Caco-2 (cell line): ENCODE measurements around the gene BLOC1S4. TPM values are rescaled to one million over a fixed set of nuclear protein-coding genes. Genes with fewer than 3 reads are reported as not detected.
A peak's percentile ranks its signal among the peaks of the same experiment; 100 is the strongest.

ENCODE experiments used
- BruUV-seq: library from RNA; stranded (reverse); fragments of 400-500 nt; replicated peaks from 2 replicates; lab custom pipeline; 2021; lab: Mats Ljungman, UMichigan
- CTCF ChIA-PET: fragments of 300-600 bp; sonication (Branson Sonifier 250); formaldehyde crosslinking; loops from one replicate; lab custom pipeline; 2022; ENCODE audit warnings: antibody characterized with exemption; lab: Charles Lee
- POLR2A ChIA-PET: fragments of 300-600 bp; sonication (Branson Sonifier 250); formaldehyde crosslinking; loops from one replicate; lab custom pipeline; 2022; ENCODE audit warnings: antibody characterized with exemption; lab: Charles Lee
- DNase-seq, 2 experiments: peaks; one replicate each; pipeline versions ENCODE4 v3.0.0 to v3.0.0-alpha.2; 2020 to 2022
- H3K27me3 ChIP-seq: replicated peaks from 2 replicates; pipeline ENCODE4 v1.6.0; 2011; ENCODE audit warnings: low read length; ENCODE audit not compliant: control insufficient read depth, insufficient read depth
- H3K36me3 ChIP-seq: 2 replicates; pipeline ENCODE4 v1.5.1; 2011; ENCODE audit warnings: low read length; ENCODE audit not compliant: control insufficient read depth, insufficient read depth
- H3K4me1 ChIP-seq: fragments of 250-450 bp; sonication (Bioruptor Pico); 2 replicates; pipeline ENCODE4 v1.5.1; 2020; ENCODE audit warnings: mild to moderate bottlenecking
- H3K4me3 ChIP-seq: 2 replicates; pipeline ENCODE4 v1.5.1; 2011; ENCODE audit warnings: low read depth, mild to moderate bottlenecking, control low read depth, low read length
- H3K9me3 ChIP-seq: fragments of 250-450 bp; sonication (Bioruptor Pico); 2 replicates; pipeline ENCODE4 v1.5.1; 2020; ENCODE audit warnings: mild to moderate bottlenecking, moderate library complexity
- H3K27ac Mint-ChIP-seq: one replicate; pipeline ENCODE4 v1.8.0; 2022; ENCODE audit warnings: mixed read lengths; ENCODE audit not compliant: unreplicated experiment
- H3K27me3 Mint-ChIP-seq: one replicate; pipeline ENCODE4 v1.8.0; 2022; ENCODE audit warnings: mixed read lengths; ENCODE audit not compliant: insufficient read depth, unreplicated experiment
- H3K36me3 Mint-ChIP-seq: one replicate; pipeline ENCODE4 v1.8.0; 2022; ENCODE audit warnings: mild to moderate bottlenecking, mixed read lengths; ENCODE audit not compliant: insufficient read depth, unreplicated experiment
- H3K4me1 Mint-ChIP-seq: one replicate; pipeline ENCODE4 v1.8.0; 2022; ENCODE audit warnings: low read depth, mixed read lengths; ENCODE audit not compliant: unreplicated experiment
- H3K4me3 Mint-ChIP-seq: one replicate; pipeline ENCODE4 v1.8.0; 2022; ENCODE audit warnings: mild to moderate bottlenecking, moderate library complexity, mixed read lengths; ENCODE audit not compliant: unreplicated experiment
- H3K9me3 Mint-ChIP-seq: one replicate; pipeline ENCODE4 v1.8.0; 2022; ENCODE audit warnings: mixed read lengths; ENCODE audit not compliant: unreplicated experiment
- intact Hi-C: fragments of 100-400 bp; cut with micrococcal nuclease; formaldehyde crosslinking; loops from one replicate; pipeline ENCODE4 v1.10.0; 2022; ENCODE audit not compliant: unreplicated experiment
- total RNA-seq: library from RNA; stranded (reverse); gene quantifications from 2 replicates; pipeline ENCODE4 v1.2.3, GENCODE V29; 2022
- TF ChIP-seq, protein P1 (sequence below), 2 experiments: fragments of 200-600 bp in 1 of 2; IDR thresholded peaks; 1 replicate in 1 of 2; 2 replicates in 1 of 2; pipeline versions ENCODE4 v1.5.1 to v1.8.0; 2011 to 2022; ENCODE audit warnings: antibody characterized with exemption in 1 of 2, control low read depth in 1 of 2, inconsistent platforms in 1 of 2, low read depth in 1 of 2, low read length in 1 of 2, mild to moderate bottlenecking in 1 of 2, moderate library complexity in 1 of 2; ENCODE audit not compliant: insufficient read depth in 1 of 2, severe bottlenecking in 1 of 2, unreplicated experiment in 1 of 2

The BLOC1S4 gene
- total RNA-seq, 1 experiment from 2014 or later = 17.2 TPM

- Histone ChIP-seq H3K4me3 (no peak overlapping the region), H3K36me3 (no peaks in the 10 kb centered on the region), H3K4me1 (peaks cover 53% of the 10 kb centered on the region), H3K27me3 (no peaks in the 10 kb centered on the region), H3K9me3 (no peaks in the 10 kb centered on the region)
- POLR2A ChIA-PET = interaction anchor here (0.6 to 2.0 kb wide), 2 partner anchors 16 to 303 kb away, joined by 3 to 6 read pairs; a partner anchor contains a TSS
- TF ChIP-seq, protein P1, sequence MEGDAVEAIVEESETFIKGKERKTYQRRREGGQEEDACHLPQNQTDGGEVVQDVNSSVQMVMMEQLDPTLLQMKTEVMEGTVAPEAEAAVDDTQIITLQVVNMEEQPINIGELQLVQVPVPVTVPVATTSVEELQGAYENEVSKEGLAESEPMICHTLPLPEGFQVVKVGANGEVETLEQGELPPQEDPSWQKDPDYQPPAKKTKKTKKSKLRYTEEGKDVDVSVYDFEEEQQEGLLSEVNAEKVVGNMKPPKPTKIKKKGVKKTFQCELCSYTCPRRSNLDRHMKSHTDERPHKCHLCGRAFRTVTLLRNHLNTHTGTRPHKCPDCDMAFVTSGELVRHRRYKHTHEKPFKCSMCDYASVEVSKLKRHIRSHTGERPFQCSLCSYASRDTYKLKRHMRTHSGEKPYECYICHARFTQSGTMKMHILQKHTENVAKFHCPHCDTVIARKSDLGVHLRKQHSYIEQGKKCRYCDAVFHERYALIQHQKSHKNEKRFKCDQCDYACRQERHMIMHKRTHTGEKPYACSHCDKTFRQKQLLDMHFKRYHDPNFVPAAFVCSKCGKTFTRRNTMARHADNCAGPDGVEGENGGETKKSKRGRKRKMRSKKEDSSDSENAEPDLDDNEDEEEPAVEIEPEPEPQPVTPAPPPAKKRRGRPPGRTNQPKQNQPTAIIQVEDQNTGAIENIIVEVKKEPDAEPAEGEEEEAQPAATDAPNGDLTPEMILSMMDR (IDR thresholded peaks at IDR 0.05; ENCODE audit: insufficient read depth in 1 of 2, low read depth in 1 of 2, low read length in 1 of 2, severe bottlenecking in 1 of 2, unreplicated experiment in 1 of 2) = no peak
- peaks cover 52% of the 10 kb centered on the region for H3K4me1 Mint-ChIP-seq
- DNase-seq = no peak
- H3K4me3 Mint-ChIP-seq = peak overlapping the region; percentile 64
- peaks cover 27% of the 10 kb centered on the region for H3K36me3 Mint-ChIP-seq
- no TSS peak for BruUV-seq
- no peaks in the 10 kb centered on the region for H3K9me3 Mint-ChIP-seq
- intact Hi-C loops = loop anchor here (1.0 to 10.0 kb wide), 3 partner anchors 15 to 65 kb away; partner anchors contain the start of gene MRFAP1
- CTCF ChIA-PET = interaction anchor here (0.6 to 4.5 kb wide), 4 partner anchors 9 to 348 kb away, joined by 3 to 60 read pairs (median 4); a partner anchor contains a TSS
- H3K27ac Mint-ChIP-seq = peak overlapping the region; percentile 94
- H3K27me3 Mint-ChIP-seq = no peaks in the 10 kb centered on the region
These were observed 26.4 kb upstream of the BLOC1S4 start for GRCh38 chr4:6689506-6689960.

DNA sequence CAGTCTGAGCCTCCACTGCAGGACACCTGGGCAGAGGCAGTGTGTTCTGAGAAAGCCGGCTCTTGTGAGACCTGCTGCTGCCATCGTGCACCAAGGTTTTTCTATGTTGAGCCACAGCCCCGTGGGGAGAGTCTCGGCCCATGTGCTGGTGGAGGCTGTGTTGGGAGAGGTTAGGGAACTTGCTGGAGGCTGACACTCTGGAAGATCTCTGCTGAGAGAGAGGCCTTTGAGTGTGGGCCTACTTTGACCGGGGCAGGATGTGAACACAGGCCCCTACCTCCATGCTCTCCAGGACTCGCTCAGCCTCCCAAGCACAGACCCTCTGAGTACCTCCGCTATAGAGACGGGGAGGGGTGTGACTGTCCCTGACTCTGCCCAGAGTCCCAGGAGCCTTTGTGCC lies 23.6 kb upstream of the BLOC1S4 start:
- Histone ChIP-seq H3K4me3 (no peak overlapping the region), H3K27me3 (no peaks in the 10 kb centered on the region), H3K4me1 (peaks cover 69% of the 10 kb centered on the region), H3K36me3 (no peaks in the 10 kb centered on the region), H3K9me3 (no peaks in the 10 kb centered on the region)
- Mint-ChIP-seq H3K27me3 (no peaks in the 10 kb centered on the region), H3K4me1 (peaks cover 59% of the 10 kb centered on the region), H3K36me3 (peaks cover 41% of the 10 kb centered on the region), H3K9me3 (no peaks in the 10 kb centered on the region), H3K27ac (peak overlapping the region; percentile 88), H3K4me3 (peak overlapping the region; percentile 77)
- ChIA-PET POLR2A (interaction anchor here (0.6 to 1.0 kb wide), 2 partner anchors 18 to 346 kb away, joined by 3 to 6 read pairs; no protein-coding TSS in a partner anchor), CTCF (no interaction called here)
- no TSS peak for BruUV-seq
- TF ChIP-seq, protein P1 (IDR thresholded peaks at IDR 0.05; ENCODE audit: insufficient read depth in 1 of 2, low read depth in 1 of 2, low read length in 1 of 2, severe bottlenecking in 1 of 2, unreplicated experiment in 1 of 2) = no peak
- intact Hi-C loops = no loop called here
- no peak for DNase-seq

DNA sequence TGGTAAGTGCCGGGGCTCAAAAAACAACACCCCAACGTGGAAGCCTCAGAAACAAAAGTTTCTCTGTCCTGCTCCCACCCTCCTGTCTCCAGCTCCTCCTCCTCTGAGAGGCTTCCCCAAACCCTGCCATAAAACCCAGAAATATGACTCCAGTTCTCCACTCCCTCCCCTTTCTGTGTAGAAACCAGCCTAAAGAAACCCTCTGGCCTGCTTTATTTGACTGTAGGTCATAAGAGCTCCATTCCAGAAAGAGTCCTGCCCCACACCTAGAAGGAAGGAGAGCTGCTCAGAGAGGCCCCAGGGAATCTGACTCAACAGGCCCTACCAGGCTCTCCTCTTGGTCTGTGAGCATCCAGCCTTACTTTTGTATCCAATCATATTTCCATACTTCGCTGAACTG lies 23.2 kb upstream of the BLOC1S4 start:
- CTCF ChIA-PET = no interaction called here
- intact Hi-C loops = no loop called here
- no peak overlapping the region for H3K4me3 ChIP-seq
- BruUV-seq = no TSS peak
- DNase-seq = peak in 1 of 2 experiments; percentile 48
- peaks cover 66% of the 10 kb centered on the region for H3K4me1 ChIP-seq
- Mint-ChIP-seq H3K27ac (peak overlapping the region; percentile 88), H3K9me3 (no peaks in the 10 kb centered on the region), H3K36me3 (peaks cover 39% of the 10 kb centered on the region), H3K4me3 (peak overlapping the region; percentile 77), H3K27me3 (no peaks in the 10 kb centered on the region), H3K4me1 (peaks cover 55% of the 10 kb centered on the region)
- no peaks in the 10 kb centered on the region for H3K9me3 ChIP-seq
- H3K36me3 ChIP-seq = no peaks in the 10 kb centered on the region
- POLR2A ChIA-PET = interaction anchor here (0.5 to 1.0 kb wide), 3 partner anchors 18 to 346 kb away, joined by 3 to 6 read pairs (median 4); no protein-coding TSS in a partner anchor
- TF ChIP-seq, protein P1 (IDR thresholded peaks at IDR 0.05; ENCODE audit: insufficient read depth in 1 of 2, low read depth in 1 of 2, low read length in 1 of 2, severe bottlenecking in 1 of 2, unreplicated experiment in 1 of 2) = no peak
- no peaks in the 10 kb centered on the region for H3K27me3 ChIP-seq
